Keratinocyte (primary cell): ENCODE data around the gene GDNF. TPM values are rescaled to one million over a fixed set of nuclear protein-coding genes. Genes with fewer than 3 reads are reported as not detected.

Experiments
- DNase-seq: peaks from one replicate; pipeline ENCODE4 v3.0.0-alpha.2; 2011; ENCODE audit warnings: low read depth, missing footprints, low spot score
- FAIRE-seq: peaks from 2 replicates; lab custom pipeline; 2011; peaks lifted over from hg19 to GRCh38; lab: Jason Lieb, UNC
- H2AFZ ChIP-seq: 2 replicates; pipeline ENCODE4 v1.6.0; 2012; ENCODE audit warnings: low read length, control low read depth, inconsistent platforms; ENCODE audit not compliant: control insufficient read depth
- H3K27ac ChIP-seq: 2 replicates; pipeline ENCODE4 v1.5.1; 2011; ENCODE audit warnings: low read length; ENCODE audit not compliant: control insufficient read depth, insufficient read depth
- H3K27me3 ChIP-seq: 3 replicates; pipeline ENCODE4 v1.6.0; 2011; ENCODE audit warnings: low read length; ENCODE audit not compliant: control insufficient read depth, insufficient read depth; ENCODE audit errors: extremely low read depth
- H3K36me3 ChIP-seq, 2 experiments: 2 replicates in 1 of 2; 3 replicates in 1 of 2; pipeline ENCODE4 v1.5.1; 2011; ENCODE audit warnings: low read length in 2 of 2, mild to moderate bottlenecking in 1 of 2; ENCODE audit not compliant: control insufficient read depth in 2 of 2, insufficient read depth in 2 of 2; ENCODE audit errors: extremely low read depth in 1 of 2
- H3K4me1 ChIP-seq: 3 replicates; pipeline ENCODE4 v1.5.1; 2011; ENCODE audit warnings: low read length; ENCODE audit not compliant: control insufficient read depth, insufficient read depth; ENCODE audit errors: extremely low read depth
- H3K4me2 ChIP-seq: 3 replicates; pipeline ENCODE4 v1.6.0; 2011; ENCODE audit warnings: low read depth, low read length; ENCODE audit not compliant: control insufficient read depth, insufficient read depth; ENCODE audit errors: extremely low read depth
- H3K4me3 ChIP-seq, 3 experiments: fragments of 200-600 bp in 1 of 3; sonication (generic) in 1 of 3; 2 replicates in 2 of 3; 3 replicates in 1 of 3; pipeline ENCODE4 v1.5.1; 2011 to 2016; ENCODE audit warnings: low read length in 3 of 3, mild to moderate bottlenecking in 3 of 3, control low read depth in 2 of 3, inconsistent platforms in 1 of 3, low read depth in 1 of 3, mixed read lengths in 1 of 3, mixed run types in 1 of 3, moderate library complexity in 1 of 3; ENCODE audit not compliant: control insufficient read depth in 2 of 3, insufficient read depth in 2 of 3; ENCODE audit errors: extremely low read depth in 1 of 3
- H3K79me2 ChIP-seq: 2 replicates; pipeline ENCODE4 v1.6.0; 2012; ENCODE audit warnings: low read length; ENCODE audit not compliant: control insufficient read depth, insufficient read depth
- H3K9ac ChIP-seq: 3 replicates; pipeline ENCODE4 v1.6.0; 2011; ENCODE audit warnings: low read length; ENCODE audit not compliant: control insufficient read depth, insufficient read depth; ENCODE audit errors: extremely low read depth
- H3K9me1 ChIP-seq: 3 replicates; pipeline ENCODE4 v1.6.0; 2011; ENCODE audit warnings: low read length; ENCODE audit not compliant: control insufficient read depth, insufficient read depth; ENCODE audit errors: extremely low read depth
- H3K9me3 ChIP-seq: 2 replicates; pipeline ENCODE4 v1.5.1; 2012; ENCODE audit warnings: low read depth, low read length; ENCODE audit not compliant: control insufficient read depth
- H4K20me1 ChIP-seq: 3 replicates; pipeline ENCODE4 v1.6.0; 2011; ENCODE audit warnings: low read length; ENCODE audit not compliant: control insufficient read depth, insufficient read depth; ENCODE audit errors: extremely low read depth
- EZH2 ChIP-seq: IDR thresholded peaks from one replicate; pipeline ENCODE4 v1.6.1; 2012; ENCODE audit warnings: inconsistent platforms, mild to moderate bottlenecking, low read length, moderate library complexity
- dilution Hi-C: fragments of 300-500 bp; cut with MboI; formaldehyde crosslinking; loops from one replicate; pipeline ENCODE4 v1.7.0; 2020; ENCODE audit warnings: low sequenced_read_pairs; ENCODE audit not compliant: extremely low pct_ligation_motif_present
- polyA plus RNA-seq, 5 experiments: library from polyadenylated mRNA; depleted of rRNA in 3 of 5; stranded (reverse) in 3 of 5; stranded (forward) in 1 of 5; unstranded in 1 of 5; fragments of >200 nt; gene quantifications; 1 replicate in 1 of 5; 2 replicates in 3 of 5; 3 replicates in 1 of 5; pipeline versions ENCODE4 v1.2.1 to v1.2.3, GENCODE V29; 2011 to 2012; ENCODE audit warnings: missing spikeins in 2 of 5, low read depth in 1 of 5, low replicate concordance in 1 of 5
- TF ChIP-seq, protein P1 (sequence below), 3 experiments: IDR thresholded peaks in 1 of 3; conservative IDR thresholded peaks in 1 of 3; optimal IDR thresholded peaks in 1 of 3; 2 replicates in 2 of 3; 3 replicates in 1 of 3; pipeline versions ENCODE3 to v1.5.1; 2011; ENCODE audit warnings: low read length in 3 of 3, mild to moderate bottlenecking in 3 of 3, moderate library complexity in 2 of 3, control low read depth in 1 of 3, inconsistent platforms in 1 of 3; ENCODE audit not compliant: insufficient read depth in 2 of 3; ENCODE audit errors: extremely low read depth in 1 of 3

The GDNF gene
- polyA plus RNA-seq, 1 donor (not counting 4 experiments of a cell fraction or from before 2014, with no cell fraction given) = 2.4 TPM

- dilution Hi-C loops = no loop called here
- no peaks in the 10 kb centered on the region for H3K36me3 ChIP-seq
- no peaks in the 10 kb centered on the region for H3K27me3 ChIP-seq
- no peak overlapping the region for H3K27ac ChIP-seq
- peaks cover 28% of the 10 kb centered on the region for H3K4me1 ChIP-seq
- FAIRE-seq (no peak), DNase-seq (no peak)
- H3K4me2 ChIP-seq = no peak overlapping the region
- no peaks in the 10 kb centered on the region for H3K79me2 ChIP-seq
- H3K4me3 ChIP-seq = no peak overlapping the region
- no peak overlapping the region for H3K9ac ChIP-seq
- no peak overlapping the region for H2AFZ ChIP-seq
- peaks cover 2% of the 10 kb centered on the region for H3K9me1 ChIP-seq
- TF ChIP-seq EZH2 = no peak
- TF ChIP-seq, protein P1, sequence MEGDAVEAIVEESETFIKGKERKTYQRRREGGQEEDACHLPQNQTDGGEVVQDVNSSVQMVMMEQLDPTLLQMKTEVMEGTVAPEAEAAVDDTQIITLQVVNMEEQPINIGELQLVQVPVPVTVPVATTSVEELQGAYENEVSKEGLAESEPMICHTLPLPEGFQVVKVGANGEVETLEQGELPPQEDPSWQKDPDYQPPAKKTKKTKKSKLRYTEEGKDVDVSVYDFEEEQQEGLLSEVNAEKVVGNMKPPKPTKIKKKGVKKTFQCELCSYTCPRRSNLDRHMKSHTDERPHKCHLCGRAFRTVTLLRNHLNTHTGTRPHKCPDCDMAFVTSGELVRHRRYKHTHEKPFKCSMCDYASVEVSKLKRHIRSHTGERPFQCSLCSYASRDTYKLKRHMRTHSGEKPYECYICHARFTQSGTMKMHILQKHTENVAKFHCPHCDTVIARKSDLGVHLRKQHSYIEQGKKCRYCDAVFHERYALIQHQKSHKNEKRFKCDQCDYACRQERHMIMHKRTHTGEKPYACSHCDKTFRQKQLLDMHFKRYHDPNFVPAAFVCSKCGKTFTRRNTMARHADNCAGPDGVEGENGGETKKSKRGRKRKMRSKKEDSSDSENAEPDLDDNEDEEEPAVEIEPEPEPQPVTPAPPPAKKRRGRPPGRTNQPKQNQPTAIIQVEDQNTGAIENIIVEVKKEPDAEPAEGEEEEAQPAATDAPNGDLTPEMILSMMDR (optimal IDR thresholded peaks at IDR 0.05 in 1 of 3, IDR thresholded peaks at IDR 0.05 in 1 of 3, conservative IDR thresholded peaks at IDR 0.05 in 1 of 3; ENCODE audit: extremely low read depth in 1 of 3, insufficient read depth in 2 of 3, low read length in 3 of 3) = no peak
- H4K20me1 ChIP-seq = no peaks in the 10 kb centered on the region
- H3K9me3 ChIP-seq = no peaks in the 10 kb centered on the region
These were observed 72.6 kb downstream of the GDNF start for GRCh38 chr5:37767251-37767650.
